SK-N-MC (cell line): ENCODE data around the gene ATXN7.
A peak's percentile ranks its signal among the peaks of the same experiment; 100 is the strongest.

Experiments used
- DNase-seq: peaks from one replicate; pipeline ENCODE4 v3.0.0-alpha.2; 2011; ENCODE audit warnings: low read depth, low spot score
- H3K27ac ChIP-seq: fragments of 200-600 bp; sonication (generic); 2 replicates; pipeline ENCODE4 v1.5.1; 2016; ENCODE audit warnings: mixed run types
- H3K36me3 ChIP-seq: fragments of 200-600 bp; sonication (generic); 2 replicates; pipeline ENCODE4 v1.6.1; 2017; ENCODE audit warnings: antibody characterized with exemption, low read length, mixed read lengths; ENCODE audit not compliant: insufficient read depth
- H3K4me3 ChIP-seq: fragments of 200-600 bp; sonication (generic); 2 replicates; pipeline ENCODE4 v1.5.1; 2016
- H3K9ac ChIP-seq: fragments of 200-600 bp; sonication (generic); 2 replicates; pipeline ENCODE4 v1.8.0; 2017; ENCODE audit warnings: mixed run types, mixed read lengths; ENCODE audit not compliant: insufficient read length
- H3K9me3 ChIP-seq: fragments of 200-600 bp; sonication (generic); 2 replicates; pipeline ENCODE4 v1.6.1; 2017; ENCODE audit warnings: low read depth, mild to moderate bottlenecking, antibody characterized with exemption, low read length, moderate library complexity, mixed read lengths
- EZH2 ChIP-seq: fragments of 200-600 bp; sonication (generic); IDR thresholded peaks from one replicate; pipeline ENCODE4 v1.6.1; 2017; ENCODE audit warnings: antibody characterized with exemption
- FOXP2 ChIP-seq: optimal IDR thresholded peaks from 2 replicates; pipeline ENCODE3; 2011; ENCODE audit warnings: mild to moderate bottlenecking, moderate library complexity; ENCODE audit not compliant: insufficient read depth; ENCODE audit errors: extremely low read length, control extremely low read depth
- POLR2AphosphoS5 ChIP-seq: IDR thresholded peaks from 2 replicates; pipeline ENCODE4 v1.6.1; 2012; ENCODE audit warnings: mild to moderate bottlenecking, low read depth, low read length, borderline replicate concordance

ATXN7 gene

GRCh38 chr3:64042952-64043351 lies 179.3 kb downstream of the ATXN7 start:
- no peak for TF ChIP-seq EZH2
- TF ChIP-seq POLR2AphosphoS5, result no peak
- TF ChIP-seq FOXP2, result no peak
- Histone ChIP-seq H3K36me3 (no peaks in the 10 kb centered on the region), H3K27ac (no peak overlapping the region), H3K9ac (no peak overlapping the region), H3K4me3 (no peak overlapping the region), H3K9me3 (no peaks in the 10 kb centered on the region)
- no peak for DNase-seq

GRCh38 chr3:64046592-64046991 lies 182.9 kb downstream of the ATXN7 start:
- Histone ChIP-seq H3K4me3 (no peak overlapping the region), H3K27ac (no peak overlapping the region), H3K9me3 (no peaks in the 10 kb centered on the region), H3K9ac (no peak overlapping the region), H3K36me3 (no peaks in the 10 kb centered on the region)
- no peak for TF ChIP-seq EZH2
- TF ChIP-seq FOXP2, result no peak
- TF ChIP-seq POLR2AphosphoS5, result no peak
- no peak for DNase-seq

GRCh38 chr3:64046996-64047594 lies 183.4 kb downstream of the ATXN7 start:
- Histone ChIP-seq H3K9me3 (no peaks in the 10 kb centered on the region), H3K9ac (no peak overlapping the region), H3K27ac (no peak overlapping the region), H3K36me3 (no peaks in the 10 kb centered on the region), H3K4me3 (no peak overlapping the region)
- DNase-seq, result no peak
- TF ChIP-seq EZH2 (no peak), POLR2AphosphoS5 (no peak), FOXP2 (no peak)

GRCh38 chr3:64047787-64048186 lies 184.1 kb downstream of the ATXN7 start:
- Histone ChIP-seq H3K9me3 (no peaks in the 10 kb centered on the region), H3K27ac (no peak overlapping the region), H3K36me3 (no peaks in the 10 kb centered on the region), H3K4me3 (no peak overlapping the region; the same call in 1 of the 2 replicates), H3K9ac (no peak overlapping the region)
- peak; percentile 28 for DNase-seq
- TF ChIP-seq EZH2 (no peak), FOXP2 (no peak), POLR2AphosphoS5 (no peak)

DNA sequence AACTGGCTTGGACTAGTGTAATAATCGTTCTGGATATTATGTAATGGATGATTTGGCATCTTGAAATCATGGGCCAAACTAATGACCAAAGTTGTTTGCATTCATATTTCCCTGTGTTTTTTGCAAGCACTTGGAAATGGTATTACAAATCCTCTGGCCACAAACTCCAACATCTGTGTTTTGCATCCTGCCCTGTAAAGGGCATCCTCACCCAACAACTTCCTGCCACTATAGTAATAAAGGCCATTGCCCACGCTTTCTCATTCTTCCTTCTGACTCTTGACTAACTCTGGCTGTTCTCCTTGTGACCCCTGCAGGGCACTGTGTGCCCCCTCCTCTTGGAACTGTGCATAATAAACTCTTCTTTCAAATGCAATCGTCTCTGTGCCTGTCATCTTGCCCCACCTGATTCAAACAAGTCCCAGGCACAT lies 185.0 kb downstream of the ATXN7 start:
- Histone ChIP-seq H3K9me3 (no peaks in the 10 kb centered on the region), H3K36me3 (no peaks in the 10 kb centered on the region), H3K9ac (no peak overlapping the region), H3K4me3 (no peak overlapping the region), H3K27ac (no peak overlapping the region)
- no peak for DNase-seq
- TF ChIP-seq POLR2AphosphoS5 (no peak), EZH2 (no peak), FOXP2 (no peak)

- no peak overlapping the region for H3K4me3 ChIP-seq
- H3K9me3 ChIP-seq, result no peaks in the 10 kb centered on the region
- no peak for DNase-seq
- H3K27ac ChIP-seq, result no peak overlapping the region
- H3K36me3 ChIP-seq, result no peaks in the 10 kb centered on the region
- TF ChIP-seq EZH2 (no peak), FOXP2 (no peak), POLR2AphosphoS5 (no peak)
- H3K9ac ChIP-seq, result no peak overlapping the region
These were observed 185.5 kb downstream of the ATXN7 start for GRCh38 chr3:64049136-64049535.

- no peak overlapping the region for H3K27ac ChIP-seq
- H3K9ac ChIP-seq, result no peak overlapping the region
- no peak for DNase-seq
- no peak overlapping the region for H3K4me3 ChIP-seq
- TF ChIP-seq EZH2, result no peak
- TF ChIP-seq POLR2AphosphoS5, result no peak
- no peak for TF ChIP-seq FOXP2
- H3K9me3 ChIP-seq, result no peaks in the 10 kb centered on the region
- no peaks in the 10 kb centered on the region for H3K36me3 ChIP-seq
These were observed 186.2 kb downstream of the ATXN7 start for GRCh38 chr3:64049832-64050231.
